ENCODE data around the gene MAN2B2. TPM values are rescaled to one million over a fixed set of nuclear protein-coding genes. Genes with fewer than 3 reads are reported as not detected.
"Not testable (repeated sequence)": the region's sequence is repeated elsewhere in the genome, so short reads cannot be mapped to it uniquely, and the experiment has no call there.

The MAN2B2 gene
- total RNA-seq, 4 donors from 2014 or later: 21.2 to 33.3 (median 27.2) TPM

- no peak for TF ChIP-seq CTCF (IDR thresholded peaks at IDR 0.05)
- ATAC-seq (ENCODE audit: low FRiP score): no peak
- DNase-seq (ENCODE audit: low spot score): no peak
These were observed 52.8 kb downstream of the MAN2B2 start for GRCh38 chr4:6627832-6628231.

- DNase-seq (ENCODE audit: low spot score); ATAC-seq (ENCODE audit: low FRiP score): not testable (repeated sequence)
These were observed 53.5 kb downstream of the MAN2B2 start for GRCh38 chr4:6628484-6628883.

GRCh38 chr4:6632125-6632524 lies 57.1 kb downstream of the MAN2B2 start:
- no peak for TF ChIP-seq CTCF (IDR thresholded peaks at IDR 0.05)
- DNase-seq (ENCODE audit: low spot score) (no peak), ATAC-seq (ENCODE audit: low FRiP score) (no peak)

- ATAC-seq (ENCODE audit: low FRiP score): no peak
- DNase-seq (ENCODE audit: low spot score): no peak
- TF ChIP-seq CTCF (IDR thresholded peaks at IDR 0.05): no peak
These were observed 58.3 kb downstream of the MAN2B2 start for GRCh38 chr4:6633091-6633906.

GRCh38 chr4:6634746-6635145 lies 59.8 kb downstream of the MAN2B2 start:
- TF ChIP-seq CTCF (IDR thresholded peaks at IDR 0.05): no peak
- DNase-seq (ENCODE audit: low spot score) (no peak), ATAC-seq (ENCODE audit: low FRiP score) (no peak)

- DNase-seq (ENCODE audit: low spot score): no peak
- no peak for ATAC-seq (ENCODE audit: low FRiP score)
- TF ChIP-seq CTCF (IDR thresholded peaks at IDR 0.05): no peak
These were observed 64.2 kb downstream of the MAN2B2 start for GRCh38 chr4:6639137-6639680.

- ATAC-seq (ENCODE audit: low FRiP score) (peak; percentile 98), DNase-seq (ENCODE audit: low spot score) (peak; percentile 74)
- no peak for TF ChIP-seq CTCF (IDR thresholded peaks at IDR 0.05)
These were observed 65.5 kb downstream of the MAN2B2 start, which contains the start of gene MRFAP1 for GRCh38 chr4:6640292-6641163. Gene MRFAP1, plus strand, starts transcription at chr4:6640685. Its CDS starts 178 bp downstream, at chr4:6640863.
